GM12864 (cell line): Measurements from ENCODE around the gene EIF1.
A peak's percentile ranks its signal among the peaks of the same experiment; 100 is the strongest.
"Not testable (repeated sequence)": the region's sequence is repeated elsewhere in the genome, so short reads cannot be mapped to it uniquely, and the experiment has no call there.

ENCODE experiments used
- DNase-seq: peaks from one replicate; pipeline ENCODE4 v3.0.0-alpha.2; 2011; ENCODE audit warnings: low read depth
- H3K4me3 ChIP-seq: 2 replicates; pipeline ENCODE4 v1.5.1; 2011; ENCODE audit warnings: mild to moderate bottlenecking, low read depth, low read length, control low read depth
- TF ChIP-seq, protein P1 (sequence below): IDR thresholded peaks from 2 replicates; pipeline ENCODE4 v1.5.1; 2011; ENCODE audit warnings: low read depth, mild to moderate bottlenecking, moderate library complexity, low read length, control low read depth, inconsistent platforms; ENCODE audit errors: missing control alignments

Gene EIF1

DNA sequence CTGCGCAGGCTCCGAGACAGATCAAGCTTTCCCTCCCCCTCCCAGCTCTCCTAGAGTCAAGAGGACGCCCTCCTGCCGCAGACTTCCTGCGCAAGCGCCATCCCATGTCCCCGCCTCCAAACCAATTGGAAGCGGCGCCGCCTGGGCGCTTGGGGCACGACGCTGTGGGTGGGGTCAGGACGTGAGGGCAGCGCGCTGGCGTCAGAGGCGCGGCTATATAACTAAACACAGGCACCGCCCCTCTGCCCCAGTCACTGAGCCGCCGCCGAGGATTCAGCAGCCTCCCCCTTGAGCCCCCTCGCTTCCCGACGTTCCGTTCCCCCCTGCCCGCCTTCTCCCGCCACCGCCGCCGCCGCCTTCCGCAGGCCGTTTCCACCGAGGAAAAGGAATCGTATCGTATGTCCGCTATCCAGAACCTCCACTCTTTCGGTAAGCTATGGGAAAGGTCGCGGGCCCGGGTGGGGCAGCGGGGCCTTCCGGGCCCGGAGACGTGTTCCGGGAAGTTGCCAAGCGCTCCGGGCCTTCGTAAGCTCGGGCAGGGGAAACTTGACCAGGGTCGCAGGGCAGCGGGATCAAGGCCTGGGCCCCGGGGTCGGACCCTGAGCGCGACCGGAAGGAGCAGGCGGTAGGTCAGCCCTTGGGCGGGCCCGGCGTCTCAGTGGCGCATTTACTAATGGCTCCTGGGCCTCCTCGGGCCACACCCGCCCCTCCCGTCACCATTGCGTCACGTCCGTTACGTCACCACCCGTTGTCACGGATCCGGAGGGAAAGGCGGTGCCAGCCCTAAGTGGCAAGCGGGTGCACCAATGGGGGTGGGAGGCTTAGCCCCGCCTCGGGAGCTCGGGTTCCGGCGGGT, at the start of gene EIF1:
EIF1 (plus strand) TSS at position 245 of the 856 bp plus-strand sequence; CDS start at position 399, 154 bp downstream.
- H3K4me3 ChIP-seq: peak within 1 kb of the TSS; percentile 96
- DNase-seq: peak; percentile 99
- TF ChIP-seq, protein P1, sequence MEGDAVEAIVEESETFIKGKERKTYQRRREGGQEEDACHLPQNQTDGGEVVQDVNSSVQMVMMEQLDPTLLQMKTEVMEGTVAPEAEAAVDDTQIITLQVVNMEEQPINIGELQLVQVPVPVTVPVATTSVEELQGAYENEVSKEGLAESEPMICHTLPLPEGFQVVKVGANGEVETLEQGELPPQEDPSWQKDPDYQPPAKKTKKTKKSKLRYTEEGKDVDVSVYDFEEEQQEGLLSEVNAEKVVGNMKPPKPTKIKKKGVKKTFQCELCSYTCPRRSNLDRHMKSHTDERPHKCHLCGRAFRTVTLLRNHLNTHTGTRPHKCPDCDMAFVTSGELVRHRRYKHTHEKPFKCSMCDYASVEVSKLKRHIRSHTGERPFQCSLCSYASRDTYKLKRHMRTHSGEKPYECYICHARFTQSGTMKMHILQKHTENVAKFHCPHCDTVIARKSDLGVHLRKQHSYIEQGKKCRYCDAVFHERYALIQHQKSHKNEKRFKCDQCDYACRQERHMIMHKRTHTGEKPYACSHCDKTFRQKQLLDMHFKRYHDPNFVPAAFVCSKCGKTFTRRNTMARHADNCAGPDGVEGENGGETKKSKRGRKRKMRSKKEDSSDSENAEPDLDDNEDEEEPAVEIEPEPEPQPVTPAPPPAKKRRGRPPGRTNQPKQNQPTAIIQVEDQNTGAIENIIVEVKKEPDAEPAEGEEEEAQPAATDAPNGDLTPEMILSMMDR: no peak

DNA sequence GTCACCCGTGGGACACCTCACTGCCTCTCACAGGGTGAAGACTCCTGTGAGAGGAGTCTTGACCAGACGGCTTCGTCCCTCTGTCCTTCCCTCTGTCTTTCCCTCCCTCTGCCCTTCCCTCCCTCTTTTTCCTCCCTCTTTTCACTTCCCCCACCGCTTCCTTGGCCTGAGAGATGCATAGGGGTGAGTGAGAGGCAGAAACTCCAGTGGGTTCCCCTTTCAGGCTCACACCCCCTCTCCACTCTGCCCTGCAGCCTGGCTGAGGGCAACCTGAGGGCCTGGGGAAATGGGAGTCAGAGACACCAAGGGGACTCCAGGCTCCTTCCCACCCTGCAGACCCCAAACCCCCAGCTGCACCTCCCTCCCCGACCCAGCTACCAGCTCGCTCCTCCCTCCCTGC, 49.7 kb upstream of the EIF1 start:
- no peak overlapping the region for H3K4me3 ChIP-seq
- DNase-seq: no peak

DNA sequence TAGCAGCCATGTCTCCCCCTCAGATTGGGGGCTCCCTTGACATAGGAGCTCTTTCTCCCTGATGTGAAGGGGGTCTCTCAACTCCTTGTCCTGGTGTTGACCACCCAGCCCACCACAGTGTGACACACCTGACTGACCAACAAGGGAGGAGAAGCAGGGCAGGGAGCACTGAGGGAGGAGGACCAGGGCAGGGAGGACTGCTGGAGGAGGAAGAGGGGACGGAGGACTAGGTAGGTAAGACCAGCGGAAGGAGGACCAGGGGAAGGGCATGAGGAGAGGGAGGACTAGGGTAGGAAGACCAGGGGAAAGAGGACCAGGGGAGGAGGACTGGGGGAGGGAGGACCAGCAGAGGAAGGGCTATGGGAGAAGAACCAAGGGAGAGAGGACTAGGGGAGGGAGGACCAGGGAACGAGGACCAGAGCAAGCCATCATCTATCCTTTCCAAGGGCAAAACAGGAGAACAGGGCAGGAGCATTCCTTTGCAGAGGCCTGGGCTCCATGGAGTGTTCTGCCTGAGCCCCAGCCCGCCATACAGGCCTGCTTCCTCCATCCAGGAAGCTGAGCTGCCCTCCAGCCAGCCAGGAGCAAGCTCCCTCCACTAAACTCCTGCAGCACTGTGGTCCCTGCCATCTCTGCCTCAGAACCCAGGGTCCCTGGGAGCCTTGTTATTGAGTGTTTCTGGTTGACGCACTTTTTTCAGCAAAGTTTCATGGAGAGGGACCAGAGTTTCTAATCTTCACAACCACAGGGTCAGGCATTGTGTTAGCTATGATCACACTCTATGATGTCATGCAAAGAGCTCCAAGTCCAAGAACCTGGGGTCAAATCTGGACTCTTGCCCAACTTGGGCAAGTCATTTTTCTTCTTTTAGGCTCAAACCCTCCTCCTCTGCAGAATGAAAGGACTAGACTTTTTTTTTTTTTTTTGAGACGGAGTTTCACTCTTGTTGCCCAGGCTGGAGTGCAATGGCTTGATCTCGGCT, 48.9 kb upstream of the EIF1 start:
- no peak for DNase-seq
- H3K4me3 ChIP-seq: no peak overlapping the region
- TF ChIP-seq, protein P1: no peak

More for the DNA sequence above, 49.7 kb upstream of the EIF1 start:
- TF ChIP-seq, protein P1: no peak

- H3K4me3 ChIP-seq, DNase-seq: not testable (repeated sequence)
Measured at GRCh38 chr17:41640596-41640995, 48.1 kb upstream of the EIF1 start.

- no peak for DNase-seq
- H3K4me3 ChIP-seq: no peak overlapping the region
- TF ChIP-seq, protein P1: no peak
Measured at GRCh38 chr17:41642252-41643156, 46.2 kb upstream of the EIF1 start.

- no peak overlapping the region for H3K4me3 ChIP-seq
- DNase-seq: no peak
- TF ChIP-seq, protein P1: no peak
Measured at GRCh38 chr17:41647038-41647813, 41.5 kb upstream of the EIF1 start.
